HG02938 (cell line): ENCODE measurements around the gene OR12D3.
"Not testable (repeated sequence)": the region's sequence is repeated elsewhere in the genome, so short reads cannot be mapped to it uniquely, and the experiment has no call there.

Source experiments
- ATAC-seq: cut with Tn5 transposase; IDR thresholded peaks from one replicate; pipeline ENCODE4 v1.9.1; 2021; ENCODE audit warnings: mild to moderate bottlenecking, moderate library complexity; ENCODE audit not compliant: unreplicated experiment

Gene OR12D3, protein sequence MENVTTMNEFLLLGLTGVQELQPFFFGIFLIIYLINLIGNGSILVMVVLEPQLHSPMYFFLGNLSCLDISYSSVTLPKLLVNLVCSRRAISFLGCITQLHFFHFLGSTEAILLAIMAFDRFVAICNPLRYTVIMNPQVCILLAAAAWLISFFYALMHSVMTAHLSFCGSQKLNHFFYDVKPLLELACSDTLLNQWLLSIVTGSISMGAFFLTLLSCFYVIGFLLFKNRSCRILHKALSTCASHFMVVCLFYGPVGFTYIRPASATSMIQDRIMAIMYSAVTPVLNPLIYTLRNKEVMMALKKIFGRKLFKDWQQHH

DNA sequence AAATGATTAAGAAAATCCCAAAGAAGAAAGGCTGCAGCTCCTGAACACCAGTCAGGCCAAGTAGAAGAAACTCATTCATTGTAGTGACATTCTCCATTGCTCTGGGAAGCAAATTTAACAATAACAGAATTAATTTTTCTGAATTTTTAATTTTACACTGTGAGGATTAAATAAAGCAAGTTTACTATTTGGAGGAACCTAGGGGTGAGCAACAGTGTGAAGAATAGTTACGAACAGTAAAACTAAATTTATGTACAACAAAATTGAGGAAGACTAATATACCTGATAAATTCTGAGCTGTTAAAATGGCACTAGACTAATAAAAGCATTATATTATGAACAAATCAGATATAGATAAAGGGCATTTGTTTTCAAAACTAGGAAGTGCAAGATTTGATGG is at the start of gene OR12D3:
Gene OR12D3 (minus strand): TSS at position 101 of the 400 bp plus-strand sequence. CDS start 4 bp downstream, at position 97.
- no peak for ATAC-seq

DNA sequence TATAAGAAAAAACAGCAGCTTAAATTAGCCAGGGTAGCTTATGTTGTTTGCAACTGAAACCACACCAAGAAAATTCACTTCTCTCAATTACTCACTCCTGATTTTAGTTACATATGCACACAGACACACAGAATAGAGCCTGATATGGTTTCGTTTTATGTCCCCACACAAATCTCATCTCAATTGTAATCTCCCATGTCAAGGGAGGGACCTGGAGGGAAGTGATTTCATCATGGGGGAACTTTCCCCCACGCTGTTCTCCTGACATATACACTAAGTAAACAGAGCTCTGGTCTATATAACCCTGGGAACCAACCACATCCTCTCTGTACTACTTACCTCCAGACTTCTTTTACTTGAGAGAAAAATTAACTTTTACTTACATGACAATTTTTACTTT is 49.5 kb upstream of the OR12D3 start:
- no peak for ATAC-seq

DNA sequence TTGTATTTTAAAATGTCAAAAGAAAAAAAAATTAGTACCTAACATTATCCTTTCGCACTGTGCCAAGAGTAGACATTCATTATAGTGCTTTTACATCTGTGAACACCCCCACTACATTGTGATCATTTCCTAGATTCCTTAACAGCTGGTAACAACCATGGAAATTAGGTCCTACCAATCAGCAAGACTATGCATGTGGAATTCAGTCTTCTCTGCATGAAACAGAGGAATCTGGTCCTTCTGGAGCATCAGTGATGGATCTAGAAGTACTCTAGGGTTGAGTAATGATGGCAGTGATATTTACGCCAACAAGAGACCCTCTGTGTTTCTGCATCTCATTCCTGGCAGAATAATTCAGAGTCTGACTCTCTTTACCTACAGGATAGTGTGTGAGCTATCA is 49.1 kb upstream of the OR12D3 start:
- no peak for ATAC-seq

DNA sequence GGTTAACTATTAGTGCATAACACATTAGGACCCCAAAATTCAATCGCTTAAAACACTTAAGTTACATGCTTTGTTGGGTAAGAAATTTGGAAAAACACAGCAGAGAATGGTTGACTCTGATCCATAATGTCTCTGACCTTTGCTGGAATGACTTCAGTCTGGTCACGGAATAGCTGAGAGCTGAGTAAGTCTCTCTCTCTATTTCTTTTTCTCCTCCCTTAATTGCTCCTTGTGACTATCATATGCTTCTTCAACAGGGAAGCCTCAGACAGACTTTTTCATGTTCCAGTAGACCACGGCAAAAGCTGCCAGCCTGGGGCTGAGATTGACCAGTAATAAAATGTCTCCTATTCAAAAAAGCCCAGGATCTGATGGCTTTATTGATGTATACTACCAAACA is 44.4 kb upstream of the OR12D3 start:
- no peak for ATAC-seq

DNA sequence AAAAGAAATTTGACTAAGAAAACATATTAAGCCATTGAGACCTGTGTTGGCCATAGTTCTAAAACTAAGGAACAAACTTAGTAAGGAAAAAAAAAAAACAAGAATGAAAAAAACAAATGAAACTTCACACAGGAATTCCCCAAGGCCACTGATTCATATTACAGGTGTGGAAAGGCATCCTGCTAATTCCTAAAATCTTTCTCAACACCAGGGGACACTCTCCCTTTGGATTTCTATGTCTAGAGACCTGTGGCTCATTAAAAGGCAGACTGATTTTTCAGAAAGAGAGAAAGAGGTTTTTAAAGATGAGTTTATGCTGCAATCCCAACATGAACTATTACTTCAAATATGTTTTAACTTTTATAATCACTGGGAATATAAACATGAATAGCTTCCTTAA is 39.5 kb upstream of the OR12D3 start, which contains the start of gene OR12D1:
Gene OR12D1 (plus strand): TSS at position 341 of the 400 bp plus-strand sequence.
- no peak for ATAC-seq

DNA sequence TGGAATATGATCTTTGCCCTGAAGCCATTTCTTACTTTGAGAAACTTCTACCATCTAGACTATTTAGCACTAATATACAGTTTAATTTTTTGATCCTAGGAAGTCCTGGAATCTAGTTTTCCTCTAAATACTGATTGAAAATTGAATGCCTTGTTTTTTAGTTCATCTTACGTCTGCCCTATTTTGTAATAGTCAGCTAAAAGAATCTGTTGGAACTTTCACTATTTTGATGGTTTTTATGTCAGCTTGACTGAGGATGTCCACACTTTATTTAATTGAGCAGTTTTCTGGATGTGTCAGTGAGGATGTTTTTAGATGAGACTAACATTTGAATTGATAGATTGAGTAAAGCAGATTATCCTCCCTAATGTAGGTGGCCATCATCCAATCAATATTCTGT is 28.7 kb upstream of the OR12D3 start:
- no peak for ATAC-seq

DNA sequence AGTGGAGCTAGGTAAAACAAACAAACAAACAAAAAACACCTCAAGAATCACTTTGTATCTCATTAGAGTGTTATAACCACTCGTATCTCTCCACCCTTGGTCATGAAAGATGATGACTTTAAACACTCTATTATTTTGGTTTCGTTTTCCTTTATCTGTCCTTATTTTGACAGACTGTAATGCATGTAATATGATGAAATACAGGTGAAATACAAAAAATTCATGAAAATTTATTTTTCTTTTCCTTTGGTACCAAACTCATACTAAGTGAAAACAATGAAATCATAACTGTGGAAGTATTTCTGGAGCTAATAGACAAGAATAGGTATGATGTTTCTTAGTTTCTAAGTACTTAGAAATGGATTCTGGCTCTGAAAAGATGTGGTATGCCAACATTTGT is 24.4 kb upstream of the OR12D3 start:
- no peak for ATAC-seq

DNA sequence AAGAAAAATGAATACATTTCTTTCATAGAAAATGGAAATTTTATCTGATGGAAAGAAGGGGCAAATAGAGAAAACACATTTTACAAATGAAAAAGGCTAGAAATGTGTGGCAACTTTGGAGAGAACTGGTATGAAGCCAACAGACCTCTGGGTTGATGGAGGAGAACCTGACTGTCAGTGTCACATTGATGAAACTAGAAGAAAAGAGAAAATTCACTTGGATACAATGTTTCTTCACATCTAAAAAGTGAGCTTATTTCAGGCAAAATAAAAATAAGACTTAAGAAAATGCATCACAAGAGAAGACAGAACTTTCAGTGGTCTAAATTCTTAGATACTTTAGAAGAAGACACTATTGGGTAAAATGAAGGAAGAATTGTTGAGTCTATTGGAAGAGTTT is 20.2 kb upstream of the OR12D3 start, which contains the start of gene OR12D2:
Gene OR12D2 (plus strand): TSS at position 301 of the 400 bp plus-strand sequence. CDS start 1,069 bp downstream, outside the sequence.
- no peak for ATAC-seq

DNA sequence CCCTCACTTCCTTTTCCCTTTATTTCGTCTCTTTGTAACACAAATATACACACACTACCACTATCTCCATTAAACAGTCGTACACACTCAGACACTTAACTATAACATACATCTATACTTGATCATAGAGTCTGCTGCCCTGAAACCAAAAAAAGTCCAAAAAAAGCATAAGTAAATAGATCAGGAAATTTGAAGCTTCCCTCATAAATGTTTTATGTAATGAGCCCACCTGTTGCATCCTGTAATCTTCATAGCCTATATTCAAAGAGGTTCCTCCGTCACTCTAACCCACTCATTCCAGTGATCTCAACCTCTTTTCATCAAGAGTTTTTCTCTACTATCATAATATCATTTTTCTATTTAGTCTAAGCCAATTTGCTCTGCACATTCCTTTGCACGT is 13.4 kb upstream of the OR12D3 start:
- ATAC-seq: no peak

DNA sequence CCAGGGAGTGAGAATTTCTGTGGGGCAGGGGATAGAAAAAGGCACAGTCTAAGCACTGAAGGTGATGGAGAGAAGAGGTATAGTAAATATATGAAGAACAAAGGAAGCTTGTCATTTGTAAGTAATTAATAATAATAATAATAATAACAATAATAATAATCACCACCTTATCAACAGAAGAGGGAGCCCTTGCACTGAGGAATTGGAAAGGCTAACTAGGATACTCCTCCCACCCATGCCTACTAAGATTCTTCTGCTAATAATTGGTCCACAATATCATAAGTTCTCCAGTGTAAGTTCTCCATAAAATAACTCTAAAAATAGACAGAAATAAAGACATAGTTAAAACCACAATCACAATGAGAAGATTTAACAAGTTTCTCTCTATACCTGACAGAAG is 912 bp upstream of the OR12D3 start:
- no peak for ATAC-seq

DNA sequence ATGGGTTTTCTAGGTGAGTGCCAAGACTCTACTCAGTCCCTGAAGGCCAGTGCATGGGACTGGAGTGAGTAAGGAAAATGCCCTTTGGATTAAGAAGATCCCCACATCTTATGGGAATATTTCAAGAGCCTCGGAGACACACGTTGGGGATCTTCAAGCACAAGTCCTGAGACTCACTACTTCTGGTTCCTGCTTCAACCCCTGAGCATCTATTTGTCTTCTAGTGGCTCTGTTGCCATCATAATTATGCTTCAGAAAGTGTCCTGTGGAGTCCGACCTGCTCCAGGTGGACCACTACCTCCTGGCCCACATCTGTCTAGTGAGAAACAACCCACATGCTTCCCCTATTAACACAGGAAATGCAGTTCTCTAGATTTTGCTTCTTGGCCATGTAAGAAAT is 6.3 kb downstream of the OR12D3 start, which contains the start of gene OR5V1:
Gene OR5V1 (minus strand): TSS at position 101 of the 400 bp plus-strand sequence. CDS start 12,670 bp downstream, outside the sequence.
- ATAC-seq: no peak

DNA sequence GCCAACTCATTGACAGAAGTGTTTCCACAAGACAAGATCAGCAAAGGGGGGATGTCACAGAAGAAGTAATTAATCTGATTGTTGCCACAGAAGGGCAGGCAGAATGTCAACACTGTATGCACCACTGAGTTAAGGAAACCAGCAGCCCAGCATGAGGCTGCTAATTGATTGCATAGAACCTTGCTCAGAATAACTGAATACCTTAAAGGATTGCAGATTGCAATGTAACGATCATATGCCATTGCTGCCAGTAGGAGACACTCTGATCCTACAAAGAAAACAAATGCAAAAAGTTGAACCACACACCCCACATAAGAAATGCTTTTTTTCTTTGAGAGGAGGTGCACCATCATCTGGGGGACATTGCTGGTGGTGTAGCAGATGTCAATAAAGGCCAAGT is 19.5 kb downstream of the OR12D3 start:
- ATAC-seq: no peak

DNA sequence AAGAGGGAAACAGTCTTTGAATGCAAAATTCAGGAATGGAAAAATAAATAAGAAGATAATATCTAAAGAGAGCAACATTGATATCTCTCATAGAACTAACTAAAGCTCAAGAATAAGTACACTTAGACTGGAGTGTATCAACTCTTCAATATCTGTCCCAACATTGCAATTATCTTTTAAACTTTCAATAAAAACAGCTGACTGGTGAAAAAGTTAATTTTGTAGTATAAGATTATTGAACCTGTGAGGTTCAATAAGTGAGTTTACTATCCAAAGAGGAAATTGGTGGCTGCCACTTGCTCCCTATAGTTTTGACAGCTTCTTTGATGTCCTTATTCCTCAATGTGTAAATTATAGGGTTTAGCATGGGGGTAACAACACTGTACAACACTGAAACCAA is 20.1 kb downstream of the OR12D3 start:
- no peak for ATAC-seq

DNA sequence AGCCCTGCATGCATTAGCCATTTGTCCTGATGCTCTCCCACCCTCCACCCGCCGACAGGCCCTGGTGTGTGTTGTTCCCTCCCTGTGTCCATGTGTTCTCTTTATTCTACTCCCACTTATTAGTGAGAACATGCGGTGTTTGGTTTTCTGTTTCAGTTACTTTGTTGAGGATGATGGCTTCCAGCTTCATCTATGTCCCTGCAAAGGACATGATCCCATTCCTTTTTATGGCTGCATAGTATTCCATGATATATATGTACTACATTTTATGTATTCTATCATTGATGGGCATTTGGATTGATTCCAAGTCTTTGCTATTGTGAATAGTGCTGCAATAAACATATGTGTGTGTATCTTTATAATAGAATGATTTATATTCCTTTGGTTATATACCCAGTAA is 25.7 kb downstream of the OR12D3 start:
- ATAC-seq: not testable (repeated sequence)

DNA sequence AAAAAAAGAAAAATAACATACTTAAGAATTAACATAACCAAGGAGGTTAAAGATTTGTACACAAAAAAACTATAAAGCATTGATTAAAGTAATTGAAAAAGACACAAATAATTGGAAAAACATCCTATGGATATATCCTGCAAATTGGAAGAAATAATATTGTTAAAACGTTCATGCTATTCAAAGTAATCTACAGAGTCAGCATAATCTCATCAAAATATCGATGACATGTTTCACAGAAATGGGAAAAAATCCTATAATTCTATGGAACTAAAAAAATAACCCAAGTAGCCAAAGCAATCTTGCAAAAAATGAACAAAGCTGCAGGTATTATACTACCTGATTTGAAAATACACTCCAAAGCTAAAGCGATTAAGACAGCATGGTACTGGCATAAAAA is 29.7 kb downstream of the OR12D3 start:
- ATAC-seq: no peak

DNA sequence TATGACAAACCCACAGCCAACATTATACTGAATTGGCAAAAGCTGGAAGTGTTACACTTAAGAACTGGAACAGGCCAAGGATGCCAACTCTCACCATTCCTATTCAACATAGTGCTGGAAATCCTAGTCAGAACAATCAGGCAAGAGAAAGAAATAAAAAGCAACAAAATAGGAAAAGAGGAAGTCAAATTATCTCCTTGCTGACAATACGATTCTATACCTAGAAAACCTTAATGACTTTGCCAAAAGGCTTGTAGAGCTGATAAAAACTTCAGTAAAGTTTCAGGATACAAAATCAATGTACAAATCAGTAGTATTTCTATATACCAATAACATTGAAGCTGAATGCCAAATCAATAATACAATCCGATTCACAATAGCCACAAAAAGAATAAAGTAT is 38.8 kb downstream of the OR12D3 start:
- ATAC-seq: no peak

DNA sequence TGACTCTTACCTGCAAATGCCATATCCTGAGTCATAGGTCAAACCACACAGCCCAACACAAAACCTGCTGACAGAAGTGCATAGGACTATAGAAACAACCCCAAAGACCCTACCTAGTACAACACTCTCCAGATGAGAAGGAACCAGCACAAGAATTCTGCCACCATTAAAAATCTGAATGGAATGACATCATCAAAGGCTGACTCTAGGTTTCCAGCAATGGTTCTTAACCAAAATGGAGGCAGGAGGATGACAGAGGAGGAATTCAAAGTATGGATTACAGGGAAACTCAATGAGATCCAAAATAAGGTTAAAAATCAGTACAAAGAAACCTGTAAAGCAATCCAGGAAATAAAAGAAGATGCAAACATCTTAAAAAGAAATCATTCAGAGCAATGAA is 42.4 kb downstream of the OR12D3 start:
- no peak for ATAC-seq

DNA sequence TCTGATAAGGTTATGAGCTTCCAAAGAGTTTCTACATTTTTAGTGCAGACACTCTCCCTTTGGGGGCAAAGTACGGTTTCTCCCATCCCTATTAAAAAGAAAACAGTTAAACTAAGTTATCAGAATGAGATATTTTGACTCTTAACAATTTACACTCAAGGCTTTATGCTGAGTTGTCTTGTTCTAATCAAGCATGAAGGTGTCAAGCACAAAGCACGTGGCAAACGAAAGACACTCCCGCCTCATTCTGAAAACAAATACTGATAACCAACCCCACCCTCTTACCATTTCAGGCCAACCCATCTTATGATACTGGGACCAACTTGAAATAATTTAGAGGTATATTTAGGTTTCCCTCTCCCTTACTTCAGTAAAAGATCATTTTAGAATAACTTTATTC is 49.3 kb downstream of the OR12D3 start:
- ATAC-seq: no peak
